SU-DHL-6 (cell line): ENCODE data around the gene VPS35L.

ENCODE experiments used
- H2AFZ ChIP-seq: fragments of 200-600 bp; sonication (generic); 2 replicates; pipeline ENCODE4 v1.6.1; 2014; ENCODE audit warnings: low read depth, mild to moderate bottlenecking, moderate library complexity, mixed read lengths, antibody characterized with exemption, low read length; ENCODE audit not compliant: severe bottlenecking
- H3F3A ChIP-seq: fragments of 200-600 bp; shearing (Covaris generic); 2 replicates; pipeline ENCODE4 v1.6.0; 2016; ENCODE audit warnings: antibody characterized with exemption, mild to moderate bottlenecking; ENCODE audit not compliant: insufficient read depth
- H3K27ac ChIP-seq: fragments of 200-600 bp; sonication (generic); 2 replicates; pipeline ENCODE4 v1.5.1; 2016; ENCODE audit warnings: low read depth, mild to moderate bottlenecking, low read length, moderate library complexity, mixed read lengths
- H3K27me3 ChIP-seq: fragments of 200-600 bp; sonication (generic), shearing (Covaris generic); 2 replicates; pipeline ENCODE4 v1.6.0; 2014; ENCODE audit warnings: mild to moderate bottlenecking, low read length
- H3K36me3 ChIP-seq: fragments of 200-600 bp; sonication (generic); 2 replicates; pipeline ENCODE4 v1.6.1; 2014; ENCODE audit warnings: mild to moderate bottlenecking, low read length, mixed read lengths
- H3K4me2 ChIP-seq: fragments of 300-600, 200-600 bp; shearing (Covaris generic), sonication (generic); 2 replicates; pipeline ENCODE4 v1.6.0; 2014; ENCODE audit warnings: low read length, low read depth, mild to moderate bottlenecking; ENCODE audit not compliant: poor library complexity, severe bottlenecking
- H3K4me3 ChIP-seq: fragments of 200-600 bp; sonication (generic); 2 replicates; pipeline ENCODE4 v1.5.1; 2014; ENCODE audit warnings: antibody characterized with exemption, low read length, mild to moderate bottlenecking, mixed read lengths; ENCODE audit not compliant: insufficient read depth, poor library complexity, severe bottlenecking
- H3K79me2 ChIP-seq: fragments of 200-600 bp; sonication (generic); 2 replicates; pipeline ENCODE4 v1.6.1; 2014; ENCODE audit warnings: mild to moderate bottlenecking, low read length, moderate library complexity; ENCODE audit not compliant: insufficient read depth
- H3K9ac ChIP-seq: fragments of 200-600 bp; sonication (generic); 2 replicates; pipeline ENCODE4 v1.7.0; 2014; ENCODE audit warnings: mild to moderate bottlenecking, low read length
- H3K9me2 ChIP-seq: fragments of 200-600 bp; sonication (generic); replicated peaks from 2 replicates; pipeline ENCODE4 v1.6.1; 2014; ENCODE audit warnings: low read length; ENCODE audit not compliant: insufficient read depth
- H3K9me3 ChIP-seq: fragments of 200-600 bp; sonication (generic); 2 replicates; pipeline ENCODE4 v1.6.1; 2014; ENCODE audit warnings: low read length, mixed read lengths; ENCODE audit not compliant: insufficient read depth
- H4K20me1 ChIP-seq: fragments of 200-600 bp; sonication (generic); 2 replicates; pipeline ENCODE4 v1.6.1; 2014; ENCODE audit warnings: low read depth, mild to moderate bottlenecking, antibody characterized with exemption, low read length, moderate library complexity, mixed read lengths
- CTCF ChIP-seq: fragments of 200-600 bp; sonication (generic); IDR thresholded peaks from one replicate; pipeline ENCODE4 v1.5.1; 2017; ENCODE audit warnings: antibody characterized with exemption, mild to moderate bottlenecking, low read length, moderate library complexity; ENCODE audit not compliant: insufficient read depth, poor library complexity, severe bottlenecking
- EZH2phosphoT487 ChIP-seq: fragments of 200-600 bp; sonication (generic), shearing (Covaris generic); conservative IDR thresholded peaks from 2 replicates; pipeline ENCODE4 v1.6.1; 2018; ENCODE audit warnings: mild to moderate bottlenecking, antibody characterized with exemption, low read length, moderate library complexity, mixed read lengths

The VPS35L gene

GRCh38 chr16:19689342-19689741 is 133.8 kb downstream of the VPS35L start:
- H3K4me2 ChIP-seq = no peak overlapping the region
- no peaks in the 10 kb centered on the region for H3K36me3 ChIP-seq
- no peak overlapping the region for H3K4me3 ChIP-seq
- H3K9me2 ChIP-seq = no peaks in the 10 kb centered on the region
- no peaks in the 10 kb centered on the region for H3K79me2 ChIP-seq
- H3K9ac ChIP-seq = no peak overlapping the region
- H2AFZ ChIP-seq = no peak overlapping the region
- H3K27ac ChIP-seq = no peak overlapping the region
- no peaks in the 10 kb centered on the region for H4K20me1 ChIP-seq
- H3K27me3 ChIP-seq = no peaks in the 10 kb centered on the region
- H3F3A ChIP-seq = no peaks in the 10 kb centered on the region
- TF ChIP-seq EZH2phosphoT487 = no peak
- no peak for TF ChIP-seq CTCF
- H3K9me3 ChIP-seq = no peaks in the 10 kb centered on the region

- H3K9me2 ChIP-seq = no peaks in the 10 kb centered on the region
- TF ChIP-seq CTCF (no peak), EZH2phosphoT487 (no peak)
- no peaks in the 10 kb centered on the region for H4K20me1 ChIP-seq
- H3K4me3 ChIP-seq = no peak overlapping the region
- H3K27me3 ChIP-seq = no peaks in the 10 kb centered on the region
- H2AFZ ChIP-seq = no peak overlapping the region
- H3K79me2 ChIP-seq = no peaks in the 10 kb centered on the region
- H3K9me3 ChIP-seq = no peaks in the 10 kb centered on the region
- no peak overlapping the region for H3K9ac ChIP-seq
- H3K4me2 ChIP-seq = no peak overlapping the region
- no peak overlapping the region for H3K27ac ChIP-seq
- no peaks in the 10 kb centered on the region for H3F3A ChIP-seq
- H3K36me3 ChIP-seq = no peaks in the 10 kb centered on the region
Measured at GRCh38 chr16:19690196-19690595, 134.7 kb downstream of the VPS35L start.

GRCh38 chr16:19691161-19691711 is 135.7 kb downstream of the VPS35L start:
- H3K79me2 ChIP-seq = no peaks in the 10 kb centered on the region
- no peak overlapping the region for H3K4me2 ChIP-seq
- H3F3A ChIP-seq = no peaks in the 10 kb centered on the region
- H3K9me2 ChIP-seq = no peaks in the 10 kb centered on the region
- H3K9me3 ChIP-seq = no peaks in the 10 kb centered on the region
- TF ChIP-seq CTCF (no peak), EZH2phosphoT487 (no peak)
- no peaks in the 10 kb centered on the region for H3K36me3 ChIP-seq
- H3K9ac ChIP-seq = no peak overlapping the region
- H2AFZ ChIP-seq = no peak overlapping the region
- no peaks in the 10 kb centered on the region for H3K27me3 ChIP-seq
- no peaks in the 10 kb centered on the region for H4K20me1 ChIP-seq
- no peak overlapping the region for H3K27ac ChIP-seq
- no peak overlapping the region for H3K4me3 ChIP-seq

GRCh38 chr16:19694989-19695388 is 139.5 kb downstream of the VPS35L start:
- H3K27ac ChIP-seq = no peak overlapping the region
- no peaks in the 10 kb centered on the region for H3F3A ChIP-seq
- H3K9ac ChIP-seq = no peak overlapping the region
- no peaks in the 10 kb centered on the region for H3K79me2 ChIP-seq
- H2AFZ ChIP-seq = no peak overlapping the region
- no peaks in the 10 kb centered on the region for H3K36me3 ChIP-seq
- H3K9me3 ChIP-seq = no peaks in the 10 kb centered on the region
- H3K4me2 ChIP-seq = no peak overlapping the region
- H4K20me1 ChIP-seq = no peaks in the 10 kb centered on the region
- no peak overlapping the region for H3K4me3 ChIP-seq
- TF ChIP-seq CTCF (no peak), EZH2phosphoT487 (no peak)
- no peaks in the 10 kb centered on the region for H3K9me2 ChIP-seq
- H3K27me3 ChIP-seq = no peaks in the 10 kb centered on the region
